ENCODE measurements around the gene LY6G5C. TPM values are rescaled to one million over a fixed set of nuclear protein-coding genes. Genes with fewer than 3 reads are reported as not detected.

LY6G5C gene
- total and polyA plus RNA-seq, 7 donors = 0.68 to 3.2 (median 1.5) TPM; not detected in 1

GRCh38 chr6:31676322-31676903, 4.5 kb downstream of the LY6G5C start:
- Histone ChIP-seq H3K36me3 (peaks cover 0 to 23% (median 15%) of the 10 kb centered on the region in 4 donors), H3K27me3 (no peaks in the 10 kb centered on the region), H3K27ac (no peak overlapping the region), H3K9me3 (no peaks in the 10 kb centered on the region), H3K4me1 (peaks cover 0 to 15% (median 9%) of the 10 kb centered on the region in 4 donors), H3K4me3 (no peak overlapping the region)
- intact Hi-C loops (cut with DNase I) = no loop called here
- no peak for DNase-seq
- TF ChIP-seq POLR2AphosphoS5 (IDR thresholded peaks at IDR 0.05) (no peak), CTCF (IDR thresholded peaks at IDR 0.05) (no peak), EP300 (IDR thresholded peaks at IDR 0.05) (no peak), POLR2A (IDR thresholded peaks at IDR 0.05) (no peak)
- 76 to 84% methylated on average over 4 of the region's 4 CpGs for WGBS, 2 donors

- H3K27me3 ChIP-seq = no peaks in the 10 kb centered on the region
- 80 to 92% methylated on average over 8 of the region's 8 CpGs for WGBS, 2 donors
- no peak within 1 kb of the TSS for H3K4me3 ChIP-seq
- no peak within 1 kb of the TSS for H3K27ac ChIP-seq
- no peak for DNase-seq
- TF ChIP-seq POLR2AphosphoS5 (IDR thresholded peaks at IDR 0.05) (no peak), CTCF (IDR thresholded peaks at IDR 0.05) (no peak), POLR2A (IDR thresholded peaks at IDR 0.05) (no peak), EP300 (IDR thresholded peaks at IDR 0.05) (no peak)
- intact Hi-C loops (cut with DNase I) = loop anchor here (5.0 to 10.0 kb wide), 2 partner anchors 508 to 1605 kb away; partner anchors contain the start of genes AGPAT1, B3GALT4, RNF5 and RPS18
- peaks cover 38 to 67% (median 59%) of the 10 kb centered on the region in 4 donors for H3K36me3 ChIP-seq
- no peaks in the 10 kb centered on the region for H3K9me3 ChIP-seq
- H3K4me1 ChIP-seq = peaks cover 0 to 27% (median 15%) of the 10 kb centered on the region in 4 donors
Observed at GRCh38 chr6:31669676-31670075, 11.2 kb downstream of the LY6G5C start, which contains the start of gene LY6G5B. TSS of gene LY6G5B (plus strand) at chr6:31669976. CDS start at chr6:31670951, 975 bp downstream.

GRCh38 chr6:31666337-31666965, 14.4 kb downstream of the LY6G5C start:
- no peaks in the 10 kb centered on the region for H3K9me3 ChIP-seq
- H3K27ac ChIP-seq = peak overlapping the region; percentile 95 to 98 (median 98)
- no peak for DNase-seq
- 2 to 4% methylated on average over 15 of the region's 15 CpGs for WGBS, 2 donors
- peaks cover 44 to 56% (median 50%) of the 10 kb centered on the region in 4 donors for H3K36me3 ChIP-seq
- intact Hi-C loops (cut with DNase I) = loop anchor here (5.0 to 10.0 kb wide), 2 partner anchors 511 to 1608 kb away; partner anchors contain the start of genes AGPAT1, B3GALT4, RNF5 and RPS18
- TF ChIP-seq EP300 (IDR thresholded peaks at IDR 0.05) (no peak), POLR2A (IDR thresholded peaks at IDR 0.05) (no peak), CTCF (IDR thresholded peaks at IDR 0.05) (no peak), POLR2AphosphoS5 (IDR thresholded peaks at IDR 0.05) (no peak)
- no peaks in the 10 kb centered on the region for H3K27me3 ChIP-seq
- peaks cover 0 to 53% (median 40%) of the 10 kb centered on the region in 4 donors for H3K4me1 ChIP-seq
- peak overlapping the region; percentile 81 to 96 (median 88) for H3K4me3 ChIP-seq

GRCh38 chr6:31665501-31666336, 15.1 kb downstream of the LY6G5C start, which contains the start of gene CSNK2B:
TSS of gene CSNK2B (plus strand) at chr6:31666080. CDS start at chr6:31666832, 752 bp downstream.
- 0 to 1% methylated on average over 63 of the region's 63 CpGs for WGBS, 2 donors
- Histone ChIP-seq H3K27ac (peak within 1 kb of the TSS; percentile 95 to 98 (median 98)), H3K4me3 (peak within 1 kb of the TSS; percentile 81 to 96 (median 88)), H3K9me3 (no peaks in the 10 kb centered on the region), H3K4me1 (peaks cover 0 to 60% (median 47%) of the 10 kb centered on the region in 4 donors), H3K36me3 (peaks cover 38 to 49% (median 43%) of the 10 kb centered on the region in 4 donors), H3K27me3 (no peaks in the 10 kb centered on the region)
- intact Hi-C loops (cut with DNase I) = loop anchor here (1.0 to 10.0 kb wide), 3 partner anchors 162 to 1609 kb away; partner anchors contain the start of genes AGPAT1, B3GALT4, HSPA1B and RNF5
- TF ChIP-seq CTCF (IDR thresholded peaks at IDR 0.05) (no peak), POLR2A (IDR thresholded peaks at IDR 0.05) (peak; percentile 54 to 84), EP300 (IDR thresholded peaks at IDR 0.05) (no peak), POLR2AphosphoS5 (IDR thresholded peaks at IDR 0.05) (peak; percentile 77 to 92 (median 88))
- peak; percentile 99 for DNase-seq

Measured in sigmoid colon (tissue), 7 donors.